Panc1 (cell line): Measurements from ENCODE around the gene ZNF48. TPM values are rescaled to one million over a fixed set of nuclear protein-coding genes. Genes with fewer than 3 reads are reported as not detected.

Experiments
- ATAC-seq: fragments of 200-7000 bp; cut with Tn5 transposase; 2 replicates; pipeline ENCODE4 v1.9.1; 2020; ENCODE audit warnings: mild to moderate bottlenecking, moderate library complexity
- BruUV-seq: library from RNA; stranded (reverse); fragments of 400-500 nt; replicated peaks from 2 replicates; lab custom pipeline; 2021; lab: Mats Ljungman, UMichigan
- CTCF ChIA-PET: fragments of 300-600 bp; sonication (Branson Sonifier 250); formaldehyde crosslinking; loops from one replicate; lab custom pipeline; 2022; ENCODE audit warnings: antibody characterized with exemption; lab: Charles Lee
- POLR2A ChIA-PET: fragments of 300-600 bp; sonication (Branson Sonifier 250); formaldehyde crosslinking; loops from one replicate; lab custom pipeline; 2022; ENCODE audit warnings: antibody characterized with exemption; lab: Charles Lee
- DNase-seq: peaks from one replicate; pipeline ENCODE4 v3.0.0-alpha.2; 2010; ENCODE audit warnings: low read depth, low spot score
- H3K27ac ChIP-seq: 2 replicates; pipeline ENCODE4 v1.5.1; 2011; ENCODE audit warnings: mild to moderate bottlenecking, low read length, inconsistent platforms
- H3K27me3 ChIP-seq: fragments of 200-500 bp; sonication (Bioruptor generic); 2 replicates; pipeline ENCODE4 v1.6.0; 2014; ENCODE audit warnings: low read length, inconsistent platforms; ENCODE audit not compliant: control insufficient read depth, insufficient read depth
- H3K36me3 ChIP-seq: fragments of 200-500 bp; sonication (Bioruptor generic); 2 replicates; pipeline ENCODE4 v1.5.1; 2014; ENCODE audit warnings: inconsistent platforms, mild to moderate bottlenecking, low read length, moderate library complexity; ENCODE audit not compliant: control insufficient read depth, insufficient read depth
- H3K4me1 ChIP-seq: 2 replicates; pipeline ENCODE4 v1.5.1; 2011; ENCODE audit warnings: inconsistent platforms, mild to moderate bottlenecking, low read length, moderate library complexity; ENCODE audit not compliant: control insufficient read depth, insufficient read depth
- H3K4me3 ChIP-seq, 2 experiments: 2 replicates each; pipeline ENCODE4 v1.5.1; 2011 to 2012; ENCODE audit warnings: low read depth in 2 of 2, low read length in 2 of 2, mild to moderate bottlenecking in 2 of 2, inconsistent platforms in 1 of 2, moderate library complexity in 1 of 2
- H3K9me3 ChIP-seq: fragments of 200-500 bp; sonication (Bioruptor generic); 2 replicates; pipeline ENCODE4 v1.5.1; 2014; ENCODE audit warnings: low read depth, mild to moderate bottlenecking, inconsistent platforms, low read length, moderate library complexity; ENCODE audit not compliant: control insufficient read depth, insufficient read depth
- POLR2AphosphoS5 ChIP-seq: IDR thresholded peaks from 2 replicates; pipeline ENCODE4 v1.6.1; 2012; ENCODE audit warnings: mild to moderate bottlenecking, low read depth, low read length, moderate library complexity
- SIN3A ChIP-seq: IDR thresholded peaks from 2 replicates; pipeline ENCODE4 v1.6.1; 2012; ENCODE audit warnings: low read depth, mild to moderate bottlenecking, low read length, moderate library complexity, borderline replicate concordance; ENCODE audit not compliant: insufficient read depth
- TCF7L2 ChIP-seq: IDR thresholded peaks from 2 replicates; pipeline ENCODE4 v1.6.1; 2011; ENCODE audit warnings: mild to moderate bottlenecking, low read depth, low read length, inconsistent platforms
- in situ Hi-C: cut with HindIII; loops from 2 replicates; pipeline ENCODE4 v1.10.0; 2016; ENCODE audit warnings: low sequenced_read_pairs, low pct_unique_long_range_greater_than_20kb
- intact Hi-C: fragments of 100-400 bp; cut with micrococcal nuclease; formaldehyde crosslinking; loops from one replicate; pipeline ENCODE4 v1.10.0; 2022; ENCODE audit not compliant: unreplicated experiment
- total RNA-seq: library from RNA; stranded (reverse); gene quantifications from one replicate; pipeline ENCODE4 v1.2.1, GENCODE V29; 2021; ENCODE audit not compliant: unreplicated experiment
- TF ChIP-seq, protein P1 (sequence below): fragments of 450-650 bp; IDR thresholded peaks from 2 replicates; pipeline ENCODE4 v1.5.1; 2017; ENCODE audit warnings: mild to moderate bottlenecking
- TF ChIP-seq, protein P2 (sequence below), 2 experiments: IDR thresholded peaks; 2 replicates each; pipeline ENCODE4 v1.6.1; 2011 to 2012; ENCODE audit warnings: low read depth in 2 of 2, control low read depth in 1 of 2, low read length in 1 of 2, mild to moderate bottlenecking in 1 of 2, moderate library complexity in 1 of 2; ENCODE audit not compliant: insufficient read depth in 1 of 2

Gene ZNF48
- total RNA-seq, 1 experiment from 2014 or later, result 16.6 TPM

DNA sequence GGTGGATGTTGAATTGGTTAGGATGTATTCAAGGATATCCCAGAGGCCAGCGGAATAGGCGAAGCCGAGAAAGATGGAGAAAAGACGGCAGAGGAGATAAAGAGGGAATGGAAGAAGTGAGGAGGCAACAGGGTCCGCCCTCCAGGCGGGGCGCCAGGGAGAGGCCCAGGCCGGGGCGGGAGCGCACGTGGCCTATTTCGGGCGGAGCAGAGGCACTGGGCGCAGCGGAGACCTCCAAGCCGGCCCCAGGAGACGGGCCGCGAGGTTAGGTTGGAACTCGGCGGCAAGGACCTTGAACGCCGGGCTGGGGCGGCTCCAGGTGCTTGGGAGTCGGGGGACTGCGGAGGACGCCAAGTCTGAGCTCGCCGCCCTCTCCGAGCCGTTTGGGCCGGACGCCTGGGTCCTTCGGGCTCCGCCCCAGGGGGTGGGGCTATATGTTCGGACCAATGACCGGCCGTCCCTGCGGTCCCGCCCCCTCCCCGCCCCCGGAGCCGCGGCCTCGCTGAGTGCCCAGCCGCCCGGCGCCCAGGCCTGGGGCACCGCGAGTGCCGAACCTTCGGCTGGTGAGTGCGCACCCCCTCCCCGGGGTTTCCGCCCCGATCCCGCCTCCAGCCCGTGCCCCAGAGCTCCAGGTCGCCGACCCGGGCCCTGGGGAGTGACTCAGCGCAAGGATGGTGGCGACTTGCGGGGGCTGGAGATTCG lies 12.0 kb downstream of the ZNF48 start, which contains the start of gene ZNF771:
Gene ZNF771 (plus strand): TSS at position 505 of the 702 bp plus-strand sequence. CDS start 448 bp downstream, outside the sequence.
- H3K4me1 ChIP-seq, result peaks cover 12% of the 10 kb centered on the region; the same call in 1 of the 2 replicates
- ChIA-PET POLR2A (interaction anchor here (0.5 to 0.7 kb wide), 2 partner anchors 265 to 340 kb away, joined by 4 to 5 read pairs; no protein-coding TSS in a partner anchor), CTCF (interaction anchor here (0.6 to 1.5 kb wide), 2 partner anchors 9 to 29 kb away, joined by 4 read pairs; no protein-coding TSS in a partner anchor)
- H3K36me3 ChIP-seq, result no peaks in the 10 kb centered on the region
- TF ChIP-seq, protein P1, sequence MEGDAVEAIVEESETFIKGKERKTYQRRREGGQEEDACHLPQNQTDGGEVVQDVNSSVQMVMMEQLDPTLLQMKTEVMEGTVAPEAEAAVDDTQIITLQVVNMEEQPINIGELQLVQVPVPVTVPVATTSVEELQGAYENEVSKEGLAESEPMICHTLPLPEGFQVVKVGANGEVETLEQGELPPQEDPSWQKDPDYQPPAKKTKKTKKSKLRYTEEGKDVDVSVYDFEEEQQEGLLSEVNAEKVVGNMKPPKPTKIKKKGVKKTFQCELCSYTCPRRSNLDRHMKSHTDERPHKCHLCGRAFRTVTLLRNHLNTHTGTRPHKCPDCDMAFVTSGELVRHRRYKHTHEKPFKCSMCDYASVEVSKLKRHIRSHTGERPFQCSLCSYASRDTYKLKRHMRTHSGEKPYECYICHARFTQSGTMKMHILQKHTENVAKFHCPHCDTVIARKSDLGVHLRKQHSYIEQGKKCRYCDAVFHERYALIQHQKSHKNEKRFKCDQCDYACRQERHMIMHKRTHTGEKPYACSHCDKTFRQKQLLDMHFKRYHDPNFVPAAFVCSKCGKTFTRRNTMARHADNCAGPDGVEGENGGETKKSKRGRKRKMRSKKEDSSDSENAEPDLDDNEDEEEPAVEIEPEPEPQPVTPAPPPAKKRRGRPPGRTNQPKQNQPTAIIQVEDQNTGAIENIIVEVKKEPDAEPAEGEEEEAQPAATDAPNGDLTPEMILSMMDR, result no peak
- TF ChIP-seq SIN3A (peak; percentile 96; the same call in 1 of the 2 replicates), POLR2AphosphoS5 (peak; percentile 91), TCF7L2 (no peak)
- TF ChIP-seq, protein P2, sequence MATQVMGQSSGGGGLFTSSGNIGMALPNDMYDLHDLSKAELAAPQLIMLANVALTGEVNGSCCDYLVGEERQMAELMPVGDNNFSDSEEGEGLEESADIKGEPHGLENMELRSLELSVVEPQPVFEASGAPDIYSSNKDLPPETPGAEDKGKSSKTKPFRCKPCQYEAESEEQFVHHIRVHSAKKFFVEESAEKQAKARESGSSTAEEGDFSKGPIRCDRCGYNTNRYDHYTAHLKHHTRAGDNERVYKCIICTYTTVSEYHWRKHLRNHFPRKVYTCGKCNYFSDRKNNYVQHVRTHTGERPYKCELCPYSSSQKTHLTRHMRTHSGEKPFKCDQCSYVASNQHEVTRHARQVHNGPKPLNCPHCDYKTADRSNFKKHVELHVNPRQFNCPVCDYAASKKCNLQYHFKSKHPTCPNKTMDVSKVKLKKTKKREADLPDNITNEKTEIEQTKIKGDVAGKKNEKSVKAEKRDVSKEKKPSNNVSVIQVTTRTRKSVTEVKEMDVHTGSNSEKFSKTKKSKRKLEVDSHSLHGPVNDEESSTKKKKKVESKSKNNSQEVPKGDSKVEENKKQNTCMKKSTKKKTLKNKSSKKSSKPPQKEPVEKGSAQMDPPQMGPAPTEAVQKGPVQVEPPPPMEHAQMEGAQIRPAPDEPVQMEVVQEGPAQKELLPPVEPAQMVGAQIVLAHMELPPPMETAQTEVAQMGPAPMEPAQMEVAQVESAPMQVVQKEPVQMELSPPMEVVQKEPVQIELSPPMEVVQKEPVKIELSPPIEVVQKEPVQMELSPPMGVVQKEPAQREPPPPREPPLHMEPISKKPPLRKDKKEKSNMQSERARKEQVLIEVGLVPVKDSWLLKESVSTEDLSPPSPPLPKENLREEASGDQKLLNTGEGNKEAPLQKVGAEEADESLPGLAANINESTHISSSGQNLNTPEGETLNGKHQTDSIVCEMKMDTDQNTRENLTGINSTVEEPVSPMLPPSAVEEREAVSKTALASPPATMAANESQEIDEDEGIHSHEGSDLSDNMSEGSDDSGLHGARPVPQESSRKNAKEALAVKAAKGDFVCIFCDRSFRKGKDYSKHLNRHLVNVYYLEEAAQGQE (IDR thresholded peaks at IDR 0.05; ENCODE audit: insufficient read depth in 1 of 2, low read depth in 2 of 2, low read length in 1 of 2), result peak in 1 of 2 experiments; percentile 30; a peak in 1 of 4 replicates
- BruUV-seq, result no TSS peak
- H3K9me3 ChIP-seq, result no peaks in the 10 kb centered on the region
- peak within 1 kb of the TSS; percentile 86 for H3K27ac ChIP-seq
- H3K27me3 ChIP-seq, result no peaks in the 10 kb centered on the region
- intact Hi-C loops (no loop called here), in situ Hi-C loops (no loop called here)
- DNase-seq (no peak), ATAC-seq (peak; percentile 95)
- peak within 1 kb of the TSS; percentile 69 to 74 for H3K4me3 ChIP-seq

DNA sequence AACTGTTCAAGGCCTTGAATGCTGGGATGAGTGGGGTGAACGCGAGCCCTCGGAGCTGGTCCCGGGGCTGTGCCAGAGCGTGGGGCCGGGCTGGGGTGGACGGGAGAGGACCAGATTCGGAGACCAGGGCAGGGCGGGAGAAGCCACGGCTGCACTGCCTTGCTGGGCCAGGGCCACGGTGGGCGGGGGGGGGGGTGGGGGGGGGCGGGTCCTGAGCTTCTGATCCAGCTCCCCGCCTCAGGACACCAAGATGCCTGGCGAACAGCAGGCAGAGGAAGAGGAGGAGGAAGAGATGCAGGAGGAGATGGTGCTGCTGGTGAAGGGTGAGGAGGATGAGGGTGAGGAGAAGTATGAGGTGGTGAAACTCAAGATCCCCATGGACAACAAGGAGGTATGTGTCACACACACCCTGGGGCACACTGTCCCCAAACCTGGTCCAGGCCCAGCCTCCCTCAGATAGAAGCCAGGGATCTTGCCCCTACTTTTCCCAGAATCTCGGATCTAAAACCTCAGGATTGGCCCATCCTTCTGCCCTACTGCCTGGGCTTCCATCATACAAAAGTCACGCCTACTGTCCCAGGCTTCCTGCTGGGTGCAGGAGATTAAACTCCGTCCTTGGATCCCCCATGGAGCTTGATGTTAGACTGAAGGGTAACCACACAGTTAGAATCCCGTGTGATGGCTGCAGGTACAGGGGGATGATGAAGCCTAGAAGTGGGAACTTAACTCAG lies 12.7 kb downstream of the ZNF48 start:
- Histone ChIP-seq H3K27me3 (no peaks in the 10 kb centered on the region), H3K4me3 (peak overlapping the region; percentile 69 to 74), H3K9me3 (no peaks in the 10 kb centered on the region), H3K4me1 (peaks cover 12% of the 10 kb centered on the region; the same call in 1 of the 2 replicates), H3K36me3 (no peaks in the 10 kb centered on the region), H3K27ac (peak overlapping the region; percentile 76)
- ATAC-seq (peak; percentile 48), DNase-seq (no peak)
- ChIA-PET CTCF (interaction anchor here (1.5 kb wide), 1 partner anchor 8 kb away, joined by 4 read pairs; no protein-coding TSS in a partner anchor), POLR2A (interaction anchor here (0.7 kb wide), 1 partner anchor 341 kb away, joined by 5 read pairs; no protein-coding TSS in a partner anchor)
- TF ChIP-seq, protein P2 (IDR thresholded peaks at IDR 0.05; ENCODE audit: insufficient read depth in 1 of 2, low read depth in 2 of 2, low read length in 1 of 2), result no peak
- TF ChIP-seq TCF7L2 (no peak), POLR2AphosphoS5 (no peak), SIN3A (no peak)
- TF ChIP-seq, protein P1, result no peak
- BruUV-seq, result TSS peak; percentile 78
- in situ Hi-C loops, result no loop called here
- intact Hi-C loops, result no loop called here
